ENCODE data around the gene ADCYAP1R1. TPM values are rescaled to one million over a fixed set of nuclear protein-coding genes. Genes with fewer than 3 reads are reported as not detected.

Gene ADCYAP1R1
- polyA plus RNA-seq, 1 donor from 2014 or later, result 8.6 TPM

DNA sequence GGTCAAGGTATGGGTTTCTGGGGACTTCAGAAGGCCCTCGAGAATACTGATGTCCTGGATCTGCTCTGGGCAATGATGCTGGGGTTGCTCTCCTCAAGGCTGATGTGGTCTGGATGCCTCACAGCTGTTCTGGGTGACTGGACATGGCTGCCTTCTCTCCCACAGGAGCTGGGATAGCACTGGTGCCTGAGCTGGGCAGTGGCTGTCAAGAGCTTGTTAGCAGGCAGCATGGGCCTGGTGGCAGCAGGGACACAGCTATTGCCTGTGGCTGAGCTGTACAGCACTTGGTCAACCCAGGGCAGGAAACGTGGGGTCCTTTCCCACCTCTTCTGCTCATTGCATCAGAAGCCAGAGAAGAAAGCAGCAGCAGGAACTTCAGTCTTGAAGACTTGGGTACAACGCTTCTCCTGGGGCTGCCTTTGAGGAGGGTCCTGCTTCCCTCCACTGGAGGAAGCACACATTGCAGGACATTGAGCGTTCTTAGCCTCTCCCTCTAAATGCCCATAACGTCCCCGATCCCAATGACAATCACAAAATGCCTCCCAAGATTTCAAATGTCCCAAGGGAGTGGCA, 13.0 kb downstream of the ADCYAP1R1 start:
- Histone ChIP-seq H3K9me2 (ENCODE audit: insufficient read depth, low read length) (no peaks in the 10 kb centered on the region), H4K20me1 (ENCODE audit: insufficient read depth) (no peaks in the 10 kb centered on the region), H3K27ac (ENCODE audit: low read length) (no peak overlapping the region), H2AFZ (ENCODE audit: low read depth, low read length) (no peak overlapping the region), H3K4me3 (ENCODE audit: low read length) (no peak overlapping the region), H3K27me3 (ENCODE audit: insufficient read depth, low read depth, low read length) (no peaks in the 10 kb centered on the region), H3F3A (ENCODE audit: insufficient read depth, low read length, poor library complexity, severe bottlenecking) (no peaks in the 10 kb centered on the region), H3K79me2 (replicated peaks; ENCODE audit: insufficient read depth, low read length) (no peaks in the 10 kb centered on the region), H3K36me3 (ENCODE audit: insufficient read depth, low read length) (no peaks in the 10 kb centered on the region), H3K4me2 (ENCODE audit: low read length) (no peak overlapping the region), H3K9me3 (ENCODE audit: low read length) (no peaks in the 10 kb centered on the region), H3K9ac (ENCODE audit: low read length) (no peak overlapping the region)
- TF ChIP-seq REST (IDR thresholded peaks at IDR 0.05; ENCODE audit: borderline replicate concordance), result no peak
- no peak for TF ChIP-seq CTCF (IDR thresholded peaks at IDR 0.05; ENCODE audit: poor library complexity, severe bottlenecking)
- no peak for TF ChIP-seq EP300 (conservative IDR thresholded peaks at IDR 0.05; ENCODE audit: poor library complexity, severe bottlenecking)
- no peak for TF ChIP-seq MXI1 (conservative IDR thresholded peaks at IDR 0.05; ENCODE audit: poor library complexity, severe bottlenecking)
- no peak for TF ChIP-seq TAF1 (IDR thresholded peaks at IDR 0.05; ENCODE audit: low read depth)
- TF ChIP-seq POLR2AphosphoS5 (IDR thresholded peaks at IDR 0.05), result no peak
- no peak for TF ChIP-seq EZH2 (IDR thresholded peaks at IDR 0.05; ENCODE audit: borderline replicate concordance, insufficient read depth, low read length, poor library complexity, severe bottlenecking)
- no peak for TF ChIP-seq SMC3 (conservative IDR thresholded peaks at IDR 0.05; ENCODE audit: poor library complexity)
- no peak for TF ChIP-seq RAD21 (conservative IDR thresholded peaks at IDR 0.05)

- no peak overlapping the region for H2AFZ ChIP-seq (ENCODE audit: low read depth, low read length)
- H3K4me3 ChIP-seq (ENCODE audit: low read length), result no peak overlapping the region
- no peak overlapping the region for H3K27ac ChIP-seq (ENCODE audit: low read length)
- no peak overlapping the region for H3K4me2 ChIP-seq (ENCODE audit: low read length)
- TF ChIP-seq SMC3 (conservative IDR thresholded peaks at IDR 0.05; ENCODE audit: poor library complexity), result no peak
- TF ChIP-seq POLR2AphosphoS5 (IDR thresholded peaks at IDR 0.05), result no peak
- TF ChIP-seq MXI1 (conservative IDR thresholded peaks at IDR 0.05; ENCODE audit: poor library complexity, severe bottlenecking), result no peak
- no peak for TF ChIP-seq TAF1 (IDR thresholded peaks at IDR 0.05; ENCODE audit: low read depth)
- no peaks in the 10 kb centered on the region for H3K9me2 ChIP-seq (ENCODE audit: insufficient read depth, low read length)
- H3K79me2 ChIP-seq (replicated peaks; ENCODE audit: insufficient read depth, low read length), result no peaks in the 10 kb centered on the region
- H3K9ac ChIP-seq (ENCODE audit: low read length), result no peak overlapping the region
- no peaks in the 10 kb centered on the region for H4K20me1 ChIP-seq (ENCODE audit: insufficient read depth)
- no peaks in the 10 kb centered on the region for H3K36me3 ChIP-seq (ENCODE audit: insufficient read depth, low read length)
- H3K9me3 ChIP-seq (ENCODE audit: low read length), result no peaks in the 10 kb centered on the region
- no peaks in the 10 kb centered on the region for H3K27me3 ChIP-seq (ENCODE audit: insufficient read depth, low read depth, low read length)
- no peaks in the 10 kb centered on the region for H3F3A ChIP-seq (ENCODE audit: insufficient read depth, low read length, poor library complexity, severe bottlenecking)
These were observed 13.7 kb downstream of the ADCYAP1R1 start for GRCh38 chr7:31065840-31066239.

Data from neural cell (in vitro differentiated cells).